WTC11 (cell line): ENCODE results near the gene NBL1. TPM values are rescaled to one million over a fixed set of nuclear protein-coding genes. Genes with fewer than 3 reads are reported as not detected.

ENCODE experiments used
- ATAC-seq: fragments of 200-7000 bp; cut with Tn5 transposase; 2 replicates; pipeline ENCODE4 v1.10.0; 2021; ENCODE audit warnings: mild to moderate bottlenecking, moderate library complexity
- CTCF ChIA-PET: fragments of 300-600 bp; sonication (Branson Sonifier 250); formaldehyde crosslinking; loops from one replicate; lab custom pipeline; 2021; ENCODE audit warnings: antibody characterized with exemption; lab: Charles Lee
- POLR2A ChIA-PET: fragments of 350-600 bp; sonication (Branson Sonifier 250); formaldehyde crosslinking; loops from one replicate; lab custom pipeline; 2021; ENCODE audit warnings: antibody characterized with exemption; lab: Charles Lee
- DNase-seq: peaks from one replicate; pipeline ENCODE4 v3.0.0; 2021; ENCODE audit warnings: low spot score
- H3K27ac Mint-ChIP-seq: 2 replicates; pipeline ENCODE4 v1.8.0; 2021; ENCODE audit warnings: mixed read lengths
- H3K27me3 Mint-ChIP-seq: 2 replicates; pipeline ENCODE4 v1.8.0; 2021; ENCODE audit warnings: low read depth, mild to moderate bottlenecking, moderate library complexity, mixed read lengths
- H3K36me3 Mint-ChIP-seq: 2 replicates; pipeline ENCODE4 v1.8.0; 2021; ENCODE audit warnings: mixed read lengths
- H3K4me1 Mint-ChIP-seq: 2 replicates; pipeline ENCODE4 v1.8.0; 2022; ENCODE audit warnings: mixed read lengths
- H3K4me3 Mint-ChIP-seq: 2 replicates; pipeline ENCODE4 v1.8.0; 2021; ENCODE audit warnings: mild to moderate bottlenecking, moderate library complexity, mixed read lengths
- H3K9me3 Mint-ChIP-seq: 2 replicates; pipeline ENCODE4 v1.8.0; 2021; ENCODE audit warnings: mixed read lengths
- FOXJ3 ChIP-seq: sonication (generic); formaldehyde crosslinking; IDR thresholded peaks from 2 replicates; pipeline ENCODE4 v1.9.0; 2021; ENCODE audit warnings: missing genetic modification reagents, mild to moderate bottlenecking, borderline replicate concordance
- FOXK1 ChIP-seq: sonication (generic); formaldehyde crosslinking; IDR thresholded peaks from 2 replicates; pipeline ENCODE4 v1.8.0; 2022; ENCODE audit warnings: mild to moderate bottlenecking, moderate library complexity, missing genetic modification reagents
- FOXP1 ChIP-seq: sonication (generic); formaldehyde crosslinking; IDR thresholded peaks from 2 replicates; pipeline ENCODE4 v1.8.0; 2022; ENCODE audit warnings: missing genetic modification reagents, mild to moderate bottlenecking, moderate library complexity, borderline replicate concordance
- GABPB1 ChIP-seq: sonication (generic); formaldehyde crosslinking; IDR thresholded peaks from 2 replicates; pipeline ENCODE4 v1.8.1; 2023; ENCODE audit warnings: mild to moderate bottlenecking, missing genetic modification reagents
- GTF2I ChIP-seq: fragments of 250-450 bp; sonication (Bioruptor Pico); conservative IDR thresholded peaks from 2 replicates; pipeline ENCODE4 v1.4.0; 2021; ENCODE audit warnings: mild to moderate bottlenecking
- KAT7 ChIP-seq: sonication (generic); formaldehyde crosslinking; IDR thresholded peaks from 2 replicates; pipeline ENCODE4 v1.8.1; 2023; ENCODE audit warnings: missing genetic modification reagents, mild to moderate bottlenecking, borderline replicate concordance
- NFATC4 ChIP-seq: fragments of 250-450 bp; sonication (Bioruptor Pico); IDR thresholded peaks from 2 replicates; pipeline ENCODE4 v1.9.0; 2021; ENCODE audit warnings: mild to moderate bottlenecking
- NFYB ChIP-seq: sonication (generic); formaldehyde crosslinking; conservative IDR thresholded peaks from 2 replicates; pipeline ENCODE4 v1.8.0; 2022; ENCODE audit warnings: low read depth, missing genetic modification reagents
- NR1H2 ChIP-seq: sonication (generic); formaldehyde crosslinking; IDR thresholded peaks from 2 replicates; pipeline ENCODE4 v1.9.0; 2021; ENCODE audit warnings: mild to moderate bottlenecking, moderate library complexity, missing genetic modification reagents
- NR3C1 ChIP-seq: sonication (generic); formaldehyde crosslinking; conservative IDR thresholded peaks from 2 replicates; pipeline ENCODE4 v1.8.1; 2023; ENCODE audit warnings: low read depth, mild to moderate bottlenecking, missing genetic modification reagents
- SMAD3 ChIP-seq: sonication (generic); formaldehyde crosslinking; IDR thresholded peaks from 2 replicates; pipeline ENCODE4 v1.8.0; 2022; ENCODE audit warnings: missing genetic modification reagents, mild to moderate bottlenecking, borderline replicate concordance
- SMAD4 ChIP-seq: sonication (generic); formaldehyde crosslinking; IDR thresholded peaks from 2 replicates; pipeline ENCODE4 v1.8.0; 2022; ENCODE audit warnings: mild to moderate bottlenecking, missing genetic modification reagents
- ZNF121 ChIP-seq: sonication (generic); formaldehyde crosslinking; IDR thresholded peaks from 2 replicates; pipeline ENCODE4 v1.8.0; 2023; ENCODE audit warnings: missing genetic modification reagents
- ZNF219 ChIP-seq: sonication (generic); formaldehyde crosslinking; IDR thresholded peaks from 2 replicates; pipeline ENCODE4 v1.8.0; 2023; ENCODE audit warnings: missing genetic modification reagents, mild to moderate bottlenecking, borderline replicate concordance
- ZNF232 ChIP-seq: sonication (generic); formaldehyde crosslinking; IDR thresholded peaks from 2 replicates; pipeline ENCODE4 v1.8.0; 2022; ENCODE audit warnings: mild to moderate bottlenecking, missing genetic modification reagents
- ZNF423 ChIP-seq: fragments of 250-450 bp; sonication (Bioruptor Pico); IDR thresholded peaks from 2 replicates; pipeline ENCODE4 v2.1.2; 2022; ENCODE audit warnings: mild to moderate bottlenecking, moderate library complexity
- total RNA-seq: library from RNA; stranded (reverse); gene quantifications from 3 replicates; pipeline ENCODE4 v1.2.3, GENCODE V29; 2021
- TF ChIP-seq, protein P1 (sequence below): sonication (generic); formaldehyde crosslinking; IDR thresholded peaks from 2 replicates; pipeline ENCODE4 v1.8.1; 2022; ENCODE audit warnings: missing genetic modification reagents, borderline replicate concordance
- TF ChIP-seq, protein P2 (sequence below): fragments of 250-450 bp; sonication (Bioruptor Pico); IDR thresholded peaks from 2 replicates; pipeline ENCODE4 v1.8.0; 2021; ENCODE audit warnings: mild to moderate bottlenecking
- TF ChIP-seq, protein P3 (sequence below): sonication (generic); formaldehyde crosslinking; IDR thresholded peaks from 2 replicates; pipeline ENCODE4 v1.8.1; 2023; ENCODE audit warnings: mild to moderate bottlenecking, moderate library complexity, missing genetic modification reagents
- TF ChIP-seq, protein P4 (sequence below): sonication (generic); formaldehyde crosslinking; IDR thresholded peaks from 2 replicates; pipeline ENCODE4 v1.8.0; 2023; ENCODE audit warnings: mild to moderate bottlenecking, missing genetic modification reagents

The NBL1 gene
- total RNA-seq, 1 experiment from 2014 or later = 17.1 TPM

DNA sequence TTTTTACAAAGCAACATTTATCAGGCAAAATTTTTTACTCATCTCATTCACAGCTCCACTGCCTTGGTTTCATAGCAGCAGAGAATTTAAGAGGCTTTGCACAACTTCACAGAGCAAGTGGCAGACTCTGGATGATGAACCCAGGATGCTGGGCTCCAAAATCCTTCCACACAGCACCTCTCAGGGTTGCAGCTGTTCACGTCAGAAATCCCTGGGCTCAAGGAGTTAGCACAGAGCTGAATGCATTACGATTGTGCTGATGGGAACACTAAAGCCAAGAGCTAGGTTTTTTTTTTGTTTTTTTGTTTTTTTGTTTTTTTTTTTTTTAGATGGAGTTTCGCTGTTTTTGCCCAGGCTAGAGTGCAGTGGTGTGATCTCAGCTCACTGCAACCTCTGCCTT lies 18.2 kb downstream of the NBL1 start:
- no peaks in the 10 kb centered on the region for H3K9me3 Mint-ChIP-seq
- POLR2A ChIA-PET = interaction anchor here (1.0 kb wide), 1 partner anchor 42 kb away, joined by 4 read pairs; no protein-coding TSS in a partner anchor

DNA sequence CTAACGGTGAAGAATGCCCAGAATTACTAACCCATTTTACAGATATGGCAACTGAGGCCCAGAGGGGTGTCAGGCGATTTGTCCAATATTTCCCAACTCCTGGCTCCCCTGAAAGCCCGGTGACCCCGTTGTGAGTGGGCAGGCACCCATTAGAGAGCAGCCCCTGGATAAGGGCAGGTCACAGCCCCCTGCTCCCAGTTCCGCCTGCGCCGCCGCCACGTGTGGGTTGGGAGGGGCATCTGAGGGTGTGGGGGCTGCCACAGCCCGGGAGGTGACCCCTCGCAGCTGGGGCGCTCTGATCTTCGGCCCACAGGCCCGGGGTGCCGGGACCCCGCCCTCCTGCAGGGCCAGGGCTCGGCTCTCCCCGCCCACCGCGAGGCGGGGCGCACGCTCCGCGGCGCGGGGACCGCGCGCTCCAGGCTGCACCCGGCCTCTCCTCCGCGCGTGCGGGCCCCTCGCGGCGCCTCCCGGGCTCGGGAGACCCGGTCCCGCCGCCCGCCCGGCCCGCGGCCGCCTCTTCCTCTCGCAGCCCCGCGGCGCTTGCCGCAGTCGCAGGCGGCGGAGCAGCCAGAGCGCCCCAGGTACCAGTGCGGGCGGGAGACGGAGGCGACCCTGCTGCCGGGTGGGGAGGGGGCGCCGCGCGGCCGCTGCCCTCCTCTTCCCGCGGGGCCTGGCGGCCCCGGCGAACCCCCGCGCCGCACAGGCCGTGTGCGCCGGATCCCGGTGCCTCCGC lies 20.5 kb downstream of the NBL1 start, which contains the start of gene HTR6:
TSS of gene HTR6 (plus strand) at position 423 of the 733 bp plus-strand sequence. CDS start 879 bp downstream, outside the sequence.
- Mint-ChIP-seq H3K27ac (no peak within 1 kb of the TSS), H3K4me3 (peak within 1 kb of the TSS; percentile 71), H3K9me3 (no peaks in the 10 kb centered on the region), H3K4me1 (peaks cover 4% of the 10 kb centered on the region), H3K27me3 (peaks cover 61% of the 10 kb centered on the region), H3K36me3 (no peaks in the 10 kb centered on the region)
- DNase-seq = no peak
- CTCF ChIA-PET = interaction anchor here (0.6 to 6.5 kb wide), 5 partner anchors 11 to 51 kb away, joined by 3 to 208 read pairs (median 5); no protein-coding TSS in a partner anchor
- ATAC-seq = no peak; the same call in 1 of the 2 replicates
- TF ChIP-seq GTF2I (CRISPR knock-in tag) (peak; percentile 60; the same call in 1 of the 2 replicates), ZNF219 (CRISPR knock-in tag) (no peak), FOXP1 (no peak), ZNF121 (CRISPR knock-in tag) (no peak), ZNF423 (0 out of 2 replicates have a peak, but pooled peaks have one; percentile 6)
- POLR2A ChIA-PET = no interaction called here

More for the DNA sequence above, 18.2 kb downstream of the NBL1 start:
- TF ChIP-seq, protein P1, sequence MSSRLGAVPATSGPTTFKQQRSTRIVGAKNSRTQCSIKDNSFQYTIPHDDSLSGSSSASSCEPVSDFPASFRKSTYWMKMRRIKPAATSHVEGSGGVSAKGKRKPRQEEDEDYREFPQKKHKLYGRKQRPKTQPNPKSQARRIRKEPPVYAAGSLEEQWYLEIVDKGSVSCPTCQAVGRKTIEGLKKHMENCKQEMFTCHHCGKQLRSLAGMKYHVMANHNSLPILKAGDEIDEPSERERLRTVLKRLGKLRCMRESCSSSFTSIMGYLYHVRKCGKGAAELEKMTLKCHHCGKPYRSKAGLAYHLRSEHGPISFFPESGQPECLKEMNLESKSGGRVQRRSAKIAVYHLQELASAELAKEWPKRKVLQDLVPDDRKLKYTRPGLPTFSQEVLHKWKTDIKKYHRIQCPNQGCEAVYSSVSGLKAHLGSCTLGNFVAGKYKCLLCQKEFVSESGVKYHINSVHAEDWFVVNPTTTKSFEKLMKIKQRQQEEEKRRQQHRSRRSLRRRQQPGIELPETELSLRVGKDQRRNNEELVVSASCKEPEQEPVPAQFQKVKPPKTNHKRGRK (CRISPR knock-in tag) = no peak
- TF ChIP-seq NR3C1 (CRISPR knock-in tag) (no peak), ZNF219 (CRISPR knock-in tag) (no peak), GABPB1 (CRISPR knock-in tag) (no peak), NFATC4 (CRISPR knock-in tag) (no peak), FOXK1 (CRISPR knock-in tag) (no peak), KAT7 (no peak), SMAD4 (CRISPR knock-in tag) (no peak), NR1H2 (no peak), ZNF232 (no peak), NFYB (CRISPR knock-in tag) (no peak), SMAD3 (no peak), FOXJ3 (CRISPR knock-in tag) (no peak)
- TF ChIP-seq, protein P2, sequence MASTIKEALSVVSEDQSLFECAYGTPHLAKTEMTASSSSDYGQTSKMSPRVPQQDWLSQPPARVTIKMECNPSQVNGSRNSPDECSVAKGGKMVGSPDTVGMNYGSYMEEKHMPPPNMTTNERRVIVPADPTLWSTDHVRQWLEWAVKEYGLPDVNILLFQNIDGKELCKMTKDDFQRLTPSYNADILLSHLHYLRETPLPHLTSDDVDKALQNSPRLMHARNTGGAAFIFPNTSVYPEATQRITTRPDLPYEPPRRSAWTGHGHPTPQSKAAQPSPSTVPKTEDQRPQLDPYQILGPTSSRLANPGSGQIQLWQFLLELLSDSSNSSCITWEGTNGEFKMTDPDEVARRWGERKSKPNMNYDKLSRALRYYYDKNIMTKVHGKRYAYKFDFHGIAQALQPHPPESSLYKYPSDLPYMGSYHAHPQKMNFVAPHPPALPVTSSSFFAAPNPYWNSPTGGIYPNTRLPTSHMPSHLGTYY = no peak
- TF ChIP-seq, protein P3, sequence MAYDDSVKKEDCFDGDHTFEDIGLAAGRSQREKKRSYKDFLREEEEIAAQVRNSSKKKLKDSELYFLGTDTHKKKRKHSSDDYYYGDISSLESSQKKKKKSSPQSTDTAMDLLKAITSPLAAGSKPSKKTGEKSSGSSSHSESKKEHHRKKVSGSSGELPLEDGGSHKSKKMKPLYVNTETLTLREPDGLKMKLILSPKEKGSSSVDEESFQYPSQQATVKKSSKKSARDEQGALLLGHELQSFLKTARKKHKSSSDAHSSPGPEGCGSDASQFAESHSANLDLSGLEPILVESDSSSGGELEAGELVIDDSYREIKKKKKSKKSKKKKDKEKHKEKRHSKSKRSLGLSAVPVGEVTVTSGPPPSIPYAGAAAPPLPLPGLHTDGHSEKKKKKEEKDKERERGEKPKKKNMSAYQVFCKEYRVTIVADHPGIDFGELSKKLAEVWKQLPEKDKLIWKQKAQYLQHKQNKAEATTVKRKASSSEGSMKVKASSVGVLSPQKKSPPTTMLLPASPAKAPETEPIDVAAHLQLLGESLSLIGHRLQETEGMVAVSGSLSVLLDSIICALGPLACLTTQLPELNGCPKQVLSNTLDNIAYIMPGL (CRISPR knock-in tag) = no peak
- TF ChIP-seq, protein P4, sequence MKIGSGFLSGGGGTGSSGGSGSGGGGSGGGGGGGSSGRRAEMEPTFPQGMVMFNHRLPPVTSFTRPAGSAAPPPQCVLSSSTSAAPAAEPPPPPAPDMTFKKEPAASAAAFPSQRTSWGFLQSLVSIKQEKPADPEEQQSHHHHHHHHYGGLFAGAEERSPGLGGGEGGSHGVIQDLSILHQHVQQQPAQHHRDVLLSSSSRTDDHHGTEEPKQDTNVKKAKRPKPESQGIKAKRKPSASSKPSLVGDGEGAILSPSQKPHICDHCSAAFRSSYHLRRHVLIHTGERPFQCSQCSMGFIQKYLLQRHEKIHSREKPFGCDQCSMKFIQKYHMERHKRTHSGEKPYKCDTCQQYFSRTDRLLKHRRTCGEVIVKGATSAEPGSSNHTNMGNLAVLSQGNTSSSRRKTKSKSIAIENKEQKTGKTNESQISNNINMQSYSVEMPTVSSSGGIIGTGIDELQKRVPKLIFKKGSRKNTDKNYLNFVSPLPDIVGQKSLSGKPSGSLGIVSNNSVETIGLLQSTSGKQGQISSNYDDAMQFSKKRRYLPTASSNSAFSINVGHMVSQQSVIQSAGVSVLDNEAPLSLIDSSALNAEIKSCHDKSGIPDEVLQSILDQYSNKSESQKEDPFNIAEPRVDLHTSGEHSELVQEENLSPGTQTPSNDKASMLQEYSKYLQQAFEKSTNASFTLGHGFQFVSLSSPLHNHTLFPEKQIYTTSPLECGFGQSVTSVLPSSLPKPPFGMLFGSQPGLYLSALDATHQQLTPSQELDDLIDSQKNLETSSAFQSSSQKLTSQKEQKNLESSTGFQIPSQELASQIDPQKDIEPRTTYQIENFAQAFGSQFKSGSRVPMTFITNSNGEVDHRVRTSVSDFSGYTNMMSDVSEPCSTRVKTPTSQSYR (CRISPR knock-in tag) = no peak
- TF ChIP-seq, all 79 proteins: peak for 0
- ATAC-seq = no peak
- Mint-ChIP-seq H3K4me1 (peaks cover 11% of the 10 kb centered on the region), H3K27ac (no peak overlapping the region), H3K36me3 (no peaks in the 10 kb centered on the region), H3K27me3 (peaks cover 43% of the 10 kb centered on the region), H3K4me3 (no peak overlapping the region)
- CTCF ChIA-PET = interaction anchor here (0.5 to 6.5 kb wide), 46 partner anchors 9 to 401 kb away, joined by 3 to 208 read pairs (median 5); partner anchors contain the start of genes AKR7A3, CAPZB, NBL1 and RNF186
- no peak for DNase-seq
